ENCODE results near the gene PCCA. TPM values are rescaled to one million over a fixed set of nuclear protein-coding genes. Genes with fewer than 3 reads are reported as not detected.
A peak's percentile ranks its signal among the peaks of the same experiment; 100 is the strongest.
"Not testable (repeated sequence)": the region's sequence is repeated elsewhere in the genome, so short reads cannot be mapped to it uniquely, and the experiment has no call there.

PCCA gene
- total RNA-seq, 2 donors from 2014 or later: 7.2 to 14.6 TPM

- Mint-ChIP-seq H3K27me3 (no peaks in the 10 kb centered on the region), H3K36me3 (ENCODE audit: low read depth) (no peaks in the 10 kb centered on the region), H3K9me3 (no peaks in the 10 kb centered on the region), H3K4me3 (no peak overlapping the region), H3K4me1 (no peaks in the 10 kb centered on the region), H3K27ac (no peak overlapping the region)
- no peak for ATAC-seq (replicated peaks)
Observed at GRCh38 chr13:100560498-100561157, 471.7 kb downstream of the PCCA start.

GRCh38 chr13:100561158-100561499 is 472.2 kb downstream of the PCCA start:
- ATAC-seq (replicated peaks): no peak
- no peaks in the 10 kb centered on the region for H3K27me3 Mint-ChIP-seq
- no peaks in the 10 kb centered on the region for H3K4me1 Mint-ChIP-seq

GRCh38 chr13:100561599-100562204 is 472.8 kb downstream of the PCCA start:
- ATAC-seq (replicated peaks): no peak
- H3K36me3 Mint-ChIP-seq (ENCODE audit: low read depth): no peaks in the 10 kb centered on the region
- no peaks in the 10 kb centered on the region for H3K4me1 Mint-ChIP-seq
- H3K27me3 Mint-ChIP-seq: no peaks in the 10 kb centered on the region
- no peak overlapping the region for H3K4me3 Mint-ChIP-seq
- H3K27ac Mint-ChIP-seq: no peak overlapping the region
- no peaks in the 10 kb centered on the region for H3K9me3 Mint-ChIP-seq

More at GRCh38 chr13:100561158-100561499, 472.2 kb downstream of the PCCA start:
- no peaks in the 10 kb centered on the region for H3K9me3 Mint-ChIP-seq
- no peaks in the 10 kb centered on the region for H3K36me3 Mint-ChIP-seq (ENCODE audit: low read depth)
- H3K4me3 Mint-ChIP-seq: no peak overlapping the region
- H3K27ac Mint-ChIP-seq: no peak overlapping the region

- H3K27me3 Mint-ChIP-seq: no peaks in the 10 kb centered on the region
- no peaks in the 10 kb centered on the region for H3K9me3 Mint-ChIP-seq
- ATAC-seq (replicated peaks): no peak
- H3K36me3 Mint-ChIP-seq (ENCODE audit: low read depth): no peaks in the 10 kb centered on the region
- H3K4me1 Mint-ChIP-seq: no peaks in the 10 kb centered on the region
- H3K4me3 Mint-ChIP-seq: no peak overlapping the region
- H3K27ac Mint-ChIP-seq: no peak overlapping the region
Observed at GRCh38 chr13:100563779-100564178, 474.9 kb downstream of the PCCA start.

GRCh38 chr13:100564444-100565223 is 475.7 kb downstream of the PCCA start:
- no peak for ATAC-seq (replicated peaks)
- H3K27me3 Mint-ChIP-seq: no peaks in the 10 kb centered on the region
- H3K36me3 Mint-ChIP-seq (ENCODE audit: low read depth): no peaks in the 10 kb centered on the region
- H3K9me3 Mint-ChIP-seq: no peaks in the 10 kb centered on the region
- H3K4me3 Mint-ChIP-seq: no peak overlapping the region
- H3K4me1 Mint-ChIP-seq: no peaks in the 10 kb centered on the region
- peak overlapping the region; percentile 49 for H3K27ac Mint-ChIP-seq

- no peaks in the 10 kb centered on the region for H3K9me3 Mint-ChIP-seq
- no peaks in the 10 kb centered on the region for H3K4me1 Mint-ChIP-seq
- no peak overlapping the region for H3K4me3 Mint-ChIP-seq
- H3K27ac Mint-ChIP-seq: peak overlapping the region; percentile 49
- no peaks in the 10 kb centered on the region for H3K36me3 Mint-ChIP-seq (ENCODE audit: low read depth)
- no peaks in the 10 kb centered on the region for H3K27me3 Mint-ChIP-seq
- ATAC-seq (replicated peaks): no peak
Observed at GRCh38 chr13:100565286-100565685, 476.4 kb downstream of the PCCA start.

- no peak for ATAC-seq (replicated peaks)
- Mint-ChIP-seq H3K4me3 (no peak overlapping the region), H3K27me3 (no peaks in the 10 kb centered on the region), H3K4me1 (no peaks in the 10 kb centered on the region), H3K9me3 (no peaks in the 10 kb centered on the region), H3K27ac (no peak overlapping the region), H3K36me3 (ENCODE audit: low read depth) (no peaks in the 10 kb centered on the region)
Observed at GRCh38 chr13:100566543-100566942, 477.6 kb downstream of the PCCA start.

- no peaks in the 10 kb centered on the region for H3K36me3 Mint-ChIP-seq (ENCODE audit: low read depth)
- ATAC-seq (replicated peaks): peak; percentile 92
- no peak overlapping the region for H3K4me3 Mint-ChIP-seq
- no peaks in the 10 kb centered on the region for H3K9me3 Mint-ChIP-seq
- peaks cover 4% of the 10 kb centered on the region for H3K4me1 Mint-ChIP-seq
- H3K27ac Mint-ChIP-seq: peak overlapping the region; percentile 39
- no peaks in the 10 kb centered on the region for H3K27me3 Mint-ChIP-seq
Observed at GRCh38 chr13:100573121-100573520, 484.2 kb downstream of the PCCA start.

- not testable (repeated sequence) for H3K9me3 Mint-ChIP-seq, H3K4me3 Mint-ChIP-seq
Observed at GRCh38 chr13:100577239-100577638, 488.3 kb downstream of the PCCA start.

More at GRCh38 chr13:100577239-100577638, 488.3 kb downstream of the PCCA start:
- H3K36me3 Mint-ChIP-seq (ENCODE audit: low read depth); ATAC-seq (replicated peaks); H3K27me3 Mint-ChIP-seq; H3K27ac Mint-ChIP-seq: not testable (repeated sequence)
- peaks cover 16% of the 10 kb centered on the region for H3K4me1 Mint-ChIP-seq

Other genes starting within 250 kb of the PCCA start
- gene ZIC5, start 117.3 kb upstream of the PCCA start, total RNA-seq: under 1 TPM in 1 of 2 donors, not detected in 1; 0.04 TPM
- under 1 TPM in 1 of 2 donors, not detected in 1; 0.84 TPM for gene ZIC2, start 107.3 kb upstream of the PCCA start, total RNA-seq